Peyer's patch (tissue), 4 donors: ENCODE measurements around the gene DAPK1.

ENCODE experiments used
- POLR2A ChIP-seq, 2 donors: fragments of 450-650 bp; IDR thresholded peaks; one replicate each; pipeline ENCODE4 v1.5.1; 2017; ENCODE audit warnings: antibody characterized with exemption in 2 of 2, mild to moderate bottlenecking in 2 of 2, moderate library complexity in 2 of 2
- TF ChIP-seq, protein P1 (sequence below), 6 experiments: fragments of 450-650 bp in 4 of 6; fragments of 200-600 bp in 2 of 6; sonication (generic) in 1 of 6; IDR thresholded peaks; one replicate each; pipeline ENCODE4 v1.5.1; 2017 to 2019; ENCODE audit warnings: antibody characterized with exemption in 6 of 6, mild to moderate bottlenecking in 3 of 6, moderate library complexity in 1 of 6

DNA sequence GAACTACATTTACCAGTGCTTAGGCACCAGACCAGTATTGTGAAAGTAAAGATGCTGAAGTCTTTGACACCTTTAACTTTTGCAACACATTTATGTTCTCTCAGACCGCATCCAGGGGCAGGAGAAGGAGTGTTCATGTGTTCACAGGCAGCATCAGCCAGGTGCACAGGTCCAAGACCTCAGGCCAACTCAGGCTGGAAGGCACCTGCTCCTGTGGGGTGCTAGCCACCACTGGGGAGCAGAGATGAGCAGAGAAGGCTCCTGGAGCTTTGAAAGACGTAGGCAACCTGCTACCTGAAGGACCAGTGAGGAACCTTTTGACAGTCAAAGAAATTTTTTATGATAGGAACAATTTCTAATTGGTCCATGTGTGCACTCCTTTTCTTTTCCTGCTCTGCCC lies 35.6 kb downstream of the DAPK1 start:
- TF ChIP-seq, protein P1, sequence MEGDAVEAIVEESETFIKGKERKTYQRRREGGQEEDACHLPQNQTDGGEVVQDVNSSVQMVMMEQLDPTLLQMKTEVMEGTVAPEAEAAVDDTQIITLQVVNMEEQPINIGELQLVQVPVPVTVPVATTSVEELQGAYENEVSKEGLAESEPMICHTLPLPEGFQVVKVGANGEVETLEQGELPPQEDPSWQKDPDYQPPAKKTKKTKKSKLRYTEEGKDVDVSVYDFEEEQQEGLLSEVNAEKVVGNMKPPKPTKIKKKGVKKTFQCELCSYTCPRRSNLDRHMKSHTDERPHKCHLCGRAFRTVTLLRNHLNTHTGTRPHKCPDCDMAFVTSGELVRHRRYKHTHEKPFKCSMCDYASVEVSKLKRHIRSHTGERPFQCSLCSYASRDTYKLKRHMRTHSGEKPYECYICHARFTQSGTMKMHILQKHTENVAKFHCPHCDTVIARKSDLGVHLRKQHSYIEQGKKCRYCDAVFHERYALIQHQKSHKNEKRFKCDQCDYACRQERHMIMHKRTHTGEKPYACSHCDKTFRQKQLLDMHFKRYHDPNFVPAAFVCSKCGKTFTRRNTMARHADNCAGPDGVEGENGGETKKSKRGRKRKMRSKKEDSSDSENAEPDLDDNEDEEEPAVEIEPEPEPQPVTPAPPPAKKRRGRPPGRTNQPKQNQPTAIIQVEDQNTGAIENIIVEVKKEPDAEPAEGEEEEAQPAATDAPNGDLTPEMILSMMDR (IDR thresholded peaks at IDR 0.05) = peak in 1 of 6 experiments; percentile 18
- no peak for TF ChIP-seq POLR2A (IDR thresholded peaks at IDR 0.05)
